GM12873 (cell line): ENCODE data around the gene MAP3K14.

Experiments
- CTCF ChIP-seq: IDR thresholded peaks from 2 replicates; pipeline ENCODE4 v1.5.1; 2012; ENCODE audit warnings: low read depth, mild to moderate bottlenecking, moderate library complexity, low read length, control low read depth; ENCODE audit not compliant: insufficient read depth; ENCODE audit errors: missing control alignments

Gene MAP3K14

GRCh38 chr17:45236282-45236606, 80.6 kb downstream of the MAP3K14 start:
- TF ChIP-seq CTCF, result no peak

- TF ChIP-seq CTCF, result peak; percentile 92
These were observed 81.2 kb downstream of the MAP3K14 start for GRCh38 chr17:45235416-45236281.

DNA sequence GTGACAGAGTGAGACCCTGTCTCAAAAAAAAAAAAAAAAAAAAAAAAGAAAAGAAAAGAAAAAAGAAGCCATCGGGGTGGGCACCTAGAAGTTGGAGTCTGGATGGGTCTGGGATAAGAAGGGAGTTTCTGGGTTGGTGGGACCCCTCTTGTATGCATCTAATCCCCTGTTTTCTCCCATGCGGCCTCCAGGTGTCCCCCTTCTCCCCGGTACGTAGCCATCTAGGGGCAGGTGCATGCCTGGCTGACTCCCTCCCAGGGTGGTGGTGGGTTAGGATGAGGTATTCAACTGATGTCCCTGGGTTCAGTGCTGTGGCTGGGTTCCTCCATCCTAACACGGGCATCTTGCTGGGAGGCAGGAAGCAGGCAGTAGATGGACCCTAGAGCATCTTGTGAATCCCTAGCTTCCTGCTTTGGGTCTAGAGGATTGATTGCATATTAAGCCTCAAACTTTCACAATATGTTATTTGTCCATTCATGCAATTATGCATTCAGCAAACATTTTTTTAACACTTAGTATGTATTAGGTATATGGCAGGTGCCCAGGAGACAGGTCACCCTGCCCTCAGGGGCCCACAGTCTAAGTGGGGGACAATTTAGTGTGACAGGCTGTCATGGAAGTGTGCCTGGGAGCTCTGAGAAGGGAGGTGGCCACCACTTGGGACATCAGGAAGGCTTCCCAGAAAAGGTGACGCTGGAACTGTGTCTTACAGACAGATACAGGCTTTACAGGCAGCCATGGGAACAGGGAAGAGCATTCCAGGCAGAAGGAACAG, 82.0 kb downstream of the MAP3K14 start:
- TF ChIP-seq CTCF, result peak; percentile 72

GRCh38 chr17:45233423-45233924, 83.3 kb downstream of the MAP3K14 start:
- TF ChIP-seq CTCF, result no peak

DNA sequence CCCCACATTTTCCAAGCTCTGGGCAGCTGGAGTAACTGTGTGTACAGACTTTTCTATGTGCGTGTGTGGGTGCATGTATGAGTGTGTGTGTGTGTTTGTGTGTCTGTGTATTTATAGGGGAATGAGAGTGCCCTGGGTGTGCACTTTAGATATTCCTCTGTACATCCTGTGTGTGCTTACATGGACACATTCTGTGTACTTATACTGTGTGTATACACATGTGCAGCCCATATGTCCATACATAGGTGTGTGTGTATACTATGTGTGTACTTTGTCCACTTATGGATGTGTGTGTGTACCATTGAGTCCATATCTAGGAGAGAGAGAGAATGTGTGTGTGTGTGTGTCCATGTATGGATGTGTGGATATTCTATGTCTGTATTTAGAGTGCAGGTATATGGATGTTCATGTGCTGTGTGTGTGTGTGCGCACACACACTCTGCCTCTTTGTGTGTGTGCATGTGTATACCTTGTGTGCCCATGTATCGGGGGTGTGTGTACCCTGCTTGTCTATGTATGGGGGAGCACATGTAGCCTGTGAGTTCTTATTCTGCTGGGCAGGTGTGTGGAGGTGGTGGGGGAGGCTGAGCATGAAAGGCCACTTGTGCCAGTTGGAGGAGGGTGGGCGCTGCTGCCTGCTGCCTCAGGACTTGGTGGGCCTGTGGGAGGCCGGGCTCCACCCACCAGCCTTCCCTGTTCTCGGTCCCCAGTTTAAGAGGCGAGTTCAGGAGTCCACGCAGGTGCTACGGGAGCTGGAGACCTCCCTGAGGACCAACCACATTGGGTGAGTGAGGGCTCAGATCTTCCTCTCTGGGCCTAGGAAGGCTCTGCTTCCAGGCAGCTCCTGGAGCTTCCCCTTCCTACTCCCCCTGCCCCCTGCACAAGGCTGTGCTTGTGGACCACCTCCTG, 84.1 kb downstream of the MAP3K14 start:
- TF ChIP-seq CTCF, result no peak

GRCh38 chr17:45231481-45232116, 85.2 kb downstream of the MAP3K14 start:
- TF ChIP-seq CTCF, result peak; percentile 44
